K562 (cell line): Measurements from ENCODE around the gene PDE1C. TPM values are rescaled to one million over a fixed set of nuclear protein-coding genes. Genes with fewer than 3 reads are reported as not detected.

Experiments
- ATAC-seq: fragments of 200-7000 bp; cut with Tn5 transposase; 3 replicates; pipeline ENCODE4 v1.9.1; 2020; ENCODE audit warnings: moderate library complexity
- BruUV-seq: library from RNA; stranded (reverse); fragments of 400-500 nt; replicated peaks from 2 replicates; lab custom pipeline; 2021; lab: Mats Ljungman, UMichigan
- CTCF ChIA-PET: fragments of 300-600 bp; formaldehyde crosslinking; extraction: SDS; loops from one replicate; lab custom pipeline; 2021; ENCODE audit warnings: low intra/inter-chr PET ratio; lab: Yijun Ruan, JAX
- POLR2A ChIA-PET: fragments of 300-600, 350-650 bp; sonication (Branson Sonifier 250); formaldehyde crosslinking; extraction: SDS; loops from one replicate; lab custom pipeline; 2021; ENCODE audit warnings: antibody characterized with exemption, inconsistent platforms; lab: Yijun Ruan, JAX
- DNase-seq, 4 experiments: peaks; one replicate each; pipeline versions ENCODE4 v3.0.0 to v3.0.0-alpha.2; 2011 to 2018; ENCODE audit warnings: low spot score in 3 of 4, mixed read lengths in 3 of 4; ENCODE audit errors: extremely low read depth in 1 of 4
- FAIRE-seq: peaks from 2 replicates; lab custom pipeline; 2011; peaks lifted over from hg19 to GRCh38; lab: Jason Lieb, UNC
- H2AFZ ChIP-seq: 2 replicates; pipeline ENCODE4 v1.6.0; 2011; ENCODE audit warnings: low read depth, low read length, control low read depth, inconsistent platforms
- H3K27ac ChIP-seq: fragments of 200-600 bp; 3 replicates; pipeline ENCODE4 v1.8.0; 2011; ENCODE audit warnings: low read depth, mild to moderate bottlenecking, control low read depth, inconsistent platforms, low read length, moderate library complexity, mixed read lengths; ENCODE audit errors: extremely low read depth
- H3K27me3 ChIP-seq, 2 experiments: fragments of 300-600 bp in 1 of 2; 2 replicates in 1 of 2; 3 replicates in 1 of 2; pipeline versions ENCODE4 v1.6.0 to v1.8.0; 2011; ENCODE audit warnings: inconsistent platforms in 2 of 2, low read length in 2 of 2, mild to moderate bottlenecking in 1 of 2, mixed read lengths in 1 of 2, moderate library complexity in 1 of 2; ENCODE audit not compliant: control insufficient read depth in 2 of 2, insufficient read depth in 2 of 2
- H3K36me3 ChIP-seq: fragments of 300-600 bp; 3 replicates; pipeline ENCODE4 v1.8.0; 2011; ENCODE audit warnings: mild to moderate bottlenecking, low read length, inconsistent platforms; ENCODE audit not compliant: control insufficient read depth, insufficient read depth
- H3K4me1 ChIP-seq, 2 experiments: fragments of 200-600 bp in 1 of 2; replicated peaks in 1 of 2; 2 replicates in 1 of 2; 3 replicates in 1 of 2; pipeline versions ENCODE4 v1.5.1 to v1.8.0; 2011; ENCODE audit warnings: inconsistent platforms in 2 of 2, low read length in 2 of 2, mild to moderate bottlenecking in 1 of 2, mixed read lengths in 1 of 2, moderate library complexity in 1 of 2; ENCODE audit not compliant: control insufficient read depth in 2 of 2, insufficient read depth in 2 of 2
- H3K4me2 ChIP-seq: 2 replicates; pipeline ENCODE4 v1.6.1; 2011; ENCODE audit warnings: low read length, control low read depth, inconsistent platforms, mixed read lengths; ENCODE audit not compliant: insufficient read depth
- H3K4me3 ChIP-seq: fragments of 200-600 bp; sonication (generic), shearing (Covaris generic); 2 replicates; pipeline ENCODE4 v1.5.1; 2016; ENCODE audit warnings: control low read depth, inconsistent platforms
- H3K79me2 ChIP-seq: fragments of 200-600 bp; 3 replicates; pipeline ENCODE4 v1.8.0; 2011; ENCODE audit warnings: low read length, inconsistent platforms; ENCODE audit not compliant: control insufficient read depth, insufficient read depth
- H3K9ac ChIP-seq, 2 experiments: 2 replicates each; pipeline versions ENCODE4 v1.6.0 to v1.6.1; 2011; ENCODE audit warnings: low read depth in 2 of 2, low read length in 2 of 2, control low read depth in 1 of 2, inconsistent platforms in 1 of 2, mild to moderate bottlenecking in 1 of 2, mixed read lengths in 1 of 2; ENCODE audit not compliant: insufficient read depth in 1 of 2
- H3K9me1 ChIP-seq: one replicate; pipeline ENCODE4 v1.6.0; 2011; ENCODE audit warnings: inconsistent platforms, mild to moderate bottlenecking, low read length, moderate library complexity; ENCODE audit not compliant: control insufficient read depth, insufficient read depth
- H3K9me3 ChIP-seq: replicated peaks from 2 replicates; pipeline ENCODE4 v1.5.1; 2011; ENCODE audit warnings: low read depth, low read length, inconsistent platforms; ENCODE audit not compliant: control insufficient read depth, insufficient read depth
- H4K20me1 ChIP-seq: replicated peaks from 2 replicates; pipeline ENCODE4 v1.6.1; 2011; ENCODE audit warnings: low read length, inconsistent platforms, mixed read lengths; ENCODE audit not compliant: control insufficient read depth, insufficient read depth
- BRCA1 ChIP-seq, 2 experiments: fragments of 450-650 bp in 1 of 2; sonication (generic) in 1 of 2; formaldehyde crosslinking in 1 of 2; IDR thresholded peaks; 2 replicates each; pipeline versions ENCODE4 v1.5.0 to v1.6.1; 2017 to 2020; ENCODE audit warnings: mild to moderate bottlenecking in 1 of 2, missing genetic modification reagents in 1 of 2
- CTCF ChIP-seq, 3 experiments: IDR thresholded peaks in 2 of 3; conservative IDR thresholded peaks in 1 of 3; 2 replicates each; pipeline ENCODE4 v1.5.1; 2011 to 2012; ENCODE audit warnings: low read length in 3 of 3, mild to moderate bottlenecking in 3 of 3, control low read depth in 2 of 3, improper control_type of control experiment in 1 of 3, inconsistent platforms in 1 of 3, low read depth in 1 of 3, mixed read lengths in 1 of 3, moderate library complexity in 1 of 3; ENCODE audit not compliant: insufficient read depth in 2 of 3
- SRSF7 ChIP-seq: fragments of 200-400 bp; formaldehyde crosslinking; optimal IDR thresholded peaks from 2 replicates; pipeline ENCODE3; 2017; ENCODE audit warnings: mild to moderate bottlenecking, low read depth, low read length
- TCFL5 ChIP-seq: fragments of 250-450 bp; sonication (Bioruptor Pico); conservative IDR thresholded peaks from 2 replicates; pipeline ENCODE4 v1.6.1; 2021; ENCODE audit warnings: mild to moderate bottlenecking, moderate library complexity, matching md5 sums
- WGBS: fragments of 100-300 bp; shearing (Covaris generic); methylation state at CpG from one replicate; pipeline ENCODE4 v1.1.6; 2016; ENCODE audit warnings: low coverage, mixed read lengths; ENCODE audit not compliant: insufficient coverage; ENCODE audit errors: missing lambda C conversion rate; 5-methylcytosine and 5-hydroxymethylcytosine counted together
- in situ Hi-C: fragments of 300-500 bp; cut with MboI; formaldehyde crosslinking; loops from 4 replicates; pipeline ENCODE4 v1.15.0; 2018; ENCODE audit warnings: inconsistent platforms, mixed read lengths
- intact Hi-C: fragments of 100-400 bp; cut with micrococcal nuclease; formaldehyde crosslinking; loops from 2 replicates; pipeline ENCODE4 v1.14.2; 2022
- polyA plus RNA-seq, 8 experiments: library from polyadenylated mRNA; depleted of rRNA in 4 of 8; stranded (reverse) in 5 of 8; unstranded in 3 of 8; fragments of >200 nt; fragmentation: Nextera tagmentation in 2 of 8; fragmentation: Illumina TruSeq in 1 of 8; extraction: Ambion mirVana in 2 of 8; extraction: Trizol in 1 of 8; gene quantifications; 2 replicates each; pipeline versions ENCODE4 v1.2.1 to v1.2.3, GENCODE V29; 2011 to 2014; ENCODE audit warnings: inconsistent platforms in 1 of 8, missing spikeins in 1 of 8
- total RNA-seq, 7 experiments: library from RNA; depleted of rRNA in 6 of 7; stranded (reverse); fragments of >200 nt in 6 of 7; fragmentation: Illumina TruSeq in 2 of 7; extraction: Trizol in 2 of 7; gene quantifications; 2 replicates each; pipeline versions ENCODE4 v1.2.1 to v1.2.3, GENCODE V29; 2011 to 2021; ENCODE audit warnings: low replicate concordance in 1 of 7

The PDE1C gene
- total and polyA plus RNA-seq, 9 of the 15 experiments (the other 6 are each of a cell fraction or from before 2014, with no cell fraction given), result under 0.01 to 0.01 TPM; not detected in 7

GRCh38 chr7:31729195-31729804 is 340.9 kb downstream of the PDE1C start:
- DNase-seq, result no peak
- in situ Hi-C loops, result loop anchor here (25.0 kb wide), 1 partner anchor 1058 kb away; no protein-coding TSS in a partner anchor
- no peak overlapping the region for H3K27ac ChIP-seq
- no peak for FAIRE-seq
- no peak overlapping the region for H3K4me3 ChIP-seq
- H3K79me2 ChIP-seq, result no peaks in the 10 kb centered on the region
- H3K9me3 ChIP-seq, result no peaks in the 10 kb centered on the region
- no peak overlapping the region for H3K9ac ChIP-seq
- 0% methylated on average over 3 of the region's 3 CpGs for WGBS
- ATAC-seq, result no peak
- no peak overlapping the region for H3K4me2 ChIP-seq
- CTCF ChIA-PET, result interaction anchor here (0.7 kb wide), 1 partner anchor 620 kb away, joined by 3 read pairs; no protein-coding TSS in a partner anchor
- no peaks in the 10 kb centered on the region for H3K9me1 ChIP-seq
- intact Hi-C loops, result no loop called here
- H2AFZ ChIP-seq, result no peak overlapping the region
- no TSS peak for BruUV-seq
- H3K4me1 ChIP-seq, result no peaks in the 10 kb centered on the region
- H3K27me3 ChIP-seq, result no peaks in the 10 kb centered on the region; a peak in 2 of 5 replicates
- POLR2A ChIA-PET, result no interaction called here
- H4K20me1 ChIP-seq, result no peaks in the 10 kb centered on the region
- H3K36me3 ChIP-seq, result no peaks in the 10 kb centered on the region
- TF ChIP-seq BRCA1 (IDR thresholded peaks at IDR 0.05) (no peak), BRCA1 (CRISPR knock-in tag; IDR thresholded peaks at IDR 0.05) (no peak), CTCF (IDR thresholded peaks at IDR 0.05 in 2 of 3, conservative IDR thresholded peaks at IDR 0.05 in 1 of 3; ENCODE audit: insufficient read depth in 2 of 3, low read depth in 1 of 3, low read length in 3 of 3) (0 out of 6 replicates have a peak, but pooled peaks of 1 of the 3 experiments have one; percentile 5), SRSF7 (no peak), TCFL5 (CRISPR knock-in tag) (no peak)
